Retina (tissue), 1 donor: ENCODE data around the gene LIAS.
"Not testable (repeated sequence)": the region's sequence is repeated elsewhere in the genome, so short reads cannot be mapped to it uniquely, and the experiment has no call there.

Experiments used
- DNase-seq: peaks from one replicate; pipeline ENCODE4 v3.0.0-alpha.2; 2016

Gene LIAS

GRCh38 chr4:39502019-39502663, 43.3 kb downstream of the LIAS start:
- DNase-seq, result no peak

DNA sequence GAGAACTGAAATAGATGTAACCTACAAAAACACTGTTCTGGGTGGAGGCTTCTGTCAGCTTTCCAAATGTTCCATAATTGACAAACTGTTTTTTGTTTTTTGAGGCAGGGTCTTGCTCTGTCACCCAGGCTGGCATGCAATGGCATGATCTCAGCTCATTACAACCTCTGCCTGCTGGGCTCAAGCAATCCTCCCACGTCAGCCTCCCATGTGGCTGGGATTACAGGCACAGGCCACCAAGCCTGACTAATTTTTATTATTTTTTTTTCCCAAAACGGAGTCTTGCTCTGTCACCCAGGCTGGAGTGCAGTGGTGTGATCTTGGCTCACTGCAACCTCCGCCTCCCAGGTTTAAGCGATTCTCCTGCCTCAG, 43.8 kb downstream of the LIAS start:
- DNase-seq, result not testable (repeated sequence)

- no peak for DNase-seq
Observed at GRCh38 chr4:39504538-39504937, 45.7 kb downstream of the LIAS start.

DNA sequence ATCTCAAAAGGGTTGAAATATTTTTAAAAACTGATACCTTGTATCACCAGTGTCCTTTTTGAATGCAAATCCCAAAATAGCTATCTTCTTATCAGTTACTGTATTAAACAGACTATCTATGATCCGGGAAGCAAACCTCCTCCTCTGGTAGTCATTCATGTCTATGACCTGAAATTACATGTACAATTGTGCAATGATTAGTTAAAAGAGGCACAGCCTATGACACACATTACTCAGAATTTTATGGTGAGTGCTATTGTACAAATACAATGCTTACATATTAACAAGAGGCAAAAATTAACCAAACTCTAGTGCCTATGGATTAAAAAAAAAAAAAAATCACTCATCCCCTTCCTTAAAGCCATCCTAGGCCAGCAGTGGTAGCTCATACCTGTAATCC, 46.7 kb downstream of the LIAS start:
- no peak for DNase-seq

DNA sequence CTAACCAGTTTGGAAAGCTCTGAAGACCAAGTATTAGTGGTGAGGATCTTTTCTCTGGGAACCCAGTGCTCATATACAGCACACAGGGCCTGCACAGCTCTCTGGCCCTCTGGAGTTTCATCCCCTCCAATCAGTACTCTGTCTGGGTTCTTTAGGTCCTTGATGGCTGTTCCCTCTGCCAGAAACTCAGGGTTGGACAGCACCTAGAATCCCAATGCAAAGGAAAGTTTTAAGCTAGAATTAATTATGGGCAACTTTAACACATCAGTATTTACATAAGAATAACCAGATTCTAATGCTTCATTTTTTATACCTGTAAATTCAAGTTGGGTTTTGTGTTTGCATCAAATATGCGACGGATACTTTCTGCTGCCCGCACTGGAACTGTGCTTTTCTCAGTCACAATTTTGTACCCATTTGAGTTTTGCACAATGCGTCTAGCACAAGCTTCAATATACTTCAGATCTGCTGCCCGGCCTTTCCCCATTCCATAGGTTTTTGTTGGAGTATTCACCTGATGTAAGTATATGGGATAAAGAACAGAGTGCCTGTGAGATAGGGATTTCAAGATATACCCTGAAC, 51.6 kb downstream of the LIAS start:
- no peak for DNase-seq

GRCh38 chr4:39514266-39514665, 55.4 kb downstream of the LIAS start:
- not testable (repeated sequence) for DNase-seq

- no peak for DNase-seq
Observed at GRCh38 chr4:39514888-39515401, 56.1 kb downstream of the LIAS start.

DNA sequence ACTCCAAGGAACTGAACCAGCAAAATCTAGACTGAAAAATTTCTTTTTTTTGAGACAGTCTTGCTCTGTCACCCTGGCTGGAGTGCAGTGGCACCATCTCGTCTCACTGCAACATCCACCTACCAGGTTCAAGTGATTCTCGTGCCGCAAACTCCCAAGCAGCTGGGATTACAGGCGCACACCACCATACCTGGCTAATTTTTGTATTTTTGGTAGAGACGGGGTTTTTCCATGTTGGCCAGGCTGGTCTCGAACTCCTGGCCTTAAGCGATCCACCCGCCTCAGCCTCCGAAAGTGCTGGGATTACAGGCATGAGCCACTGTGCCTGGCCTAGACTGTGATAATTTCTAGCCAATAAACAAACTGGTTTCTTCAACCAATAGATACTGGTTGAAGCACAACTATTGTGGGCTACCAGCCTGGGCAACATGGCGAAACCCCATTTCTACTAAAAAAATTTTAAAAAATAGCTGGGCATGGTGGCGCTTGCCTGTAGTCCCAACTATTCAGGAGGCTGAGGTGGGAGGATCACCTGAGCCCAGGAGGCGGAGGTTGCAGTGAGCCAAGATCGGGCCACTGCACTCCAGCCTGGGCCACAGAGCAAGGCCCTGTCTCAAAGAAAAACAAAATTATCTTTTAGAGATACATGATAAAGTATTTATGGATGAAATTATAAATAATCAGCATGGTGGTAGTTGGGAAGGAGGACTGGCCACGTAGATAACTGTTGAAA, 57.0 kb downstream of the LIAS start:
- DNase-seq, result not testable (repeated sequence)

GRCh38 chr4:39516407-39516966, 57.6 kb downstream of the LIAS start:
- no peak for DNase-seq

- no peak for DNase-seq
Observed at GRCh38 chr4:39518484-39518883, 59.6 kb downstream of the LIAS start.

- no peak for DNase-seq
Observed at GRCh38 chr4:39521253-39521919, 62.5 kb downstream of the LIAS start.

DNA sequence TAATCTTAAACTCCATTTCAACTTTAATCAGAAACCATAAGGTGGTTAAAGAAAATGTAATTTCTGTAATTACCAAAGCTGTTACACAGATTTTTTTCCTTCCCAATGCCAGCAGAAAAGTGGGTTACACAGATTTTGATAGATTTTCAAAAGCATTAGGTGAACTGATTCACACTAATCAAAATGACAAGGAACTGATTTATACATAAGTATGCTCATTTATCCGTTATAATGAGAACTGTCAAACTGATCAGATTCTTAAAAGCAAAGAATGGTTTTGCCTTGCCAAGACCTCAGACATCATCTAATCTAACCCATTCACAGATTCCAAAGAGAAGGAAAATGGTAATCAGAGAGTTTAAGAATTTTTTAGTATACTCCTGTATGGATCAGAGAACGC, 63.2 kb downstream of the LIAS start:
- no peak for DNase-seq

DNA sequence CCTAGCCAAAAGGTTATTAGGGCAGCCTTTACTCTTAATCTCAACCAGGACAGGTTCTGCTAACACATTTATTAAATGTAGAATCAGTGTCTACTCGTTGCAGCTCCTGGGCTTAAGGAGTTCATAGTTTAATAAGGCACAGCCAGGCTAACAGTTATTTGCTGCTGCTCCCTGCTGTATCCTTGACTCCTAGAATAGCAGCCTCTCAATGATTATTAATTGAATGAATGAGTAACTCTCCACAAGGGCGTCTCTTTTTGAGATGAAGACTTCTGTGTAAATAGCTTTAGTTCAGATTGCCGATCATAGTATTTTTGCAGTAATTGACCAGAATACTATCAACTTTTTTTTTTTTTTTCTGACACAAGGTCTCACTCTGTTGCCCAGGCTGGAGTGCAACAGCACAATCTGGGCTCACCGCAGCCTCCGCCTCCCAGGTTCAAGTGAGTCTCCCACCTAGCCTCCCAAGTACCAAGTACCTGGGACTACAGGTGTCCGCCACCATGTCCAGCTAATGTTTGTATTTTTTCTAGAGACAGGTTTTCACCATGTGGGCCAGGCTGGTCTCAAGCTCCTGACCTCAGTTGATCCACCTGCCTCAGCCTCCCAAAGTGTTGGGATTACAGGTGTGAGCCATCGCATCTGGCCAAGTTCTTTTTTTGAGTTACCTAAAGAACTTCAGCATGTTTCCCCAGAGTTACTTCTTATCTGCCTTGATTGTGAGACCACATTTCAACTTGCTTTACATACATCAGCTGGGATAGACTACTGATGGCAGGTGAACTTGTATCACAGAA, 65.5 kb downstream of the LIAS start:
- no peak for DNase-seq

DNA sequence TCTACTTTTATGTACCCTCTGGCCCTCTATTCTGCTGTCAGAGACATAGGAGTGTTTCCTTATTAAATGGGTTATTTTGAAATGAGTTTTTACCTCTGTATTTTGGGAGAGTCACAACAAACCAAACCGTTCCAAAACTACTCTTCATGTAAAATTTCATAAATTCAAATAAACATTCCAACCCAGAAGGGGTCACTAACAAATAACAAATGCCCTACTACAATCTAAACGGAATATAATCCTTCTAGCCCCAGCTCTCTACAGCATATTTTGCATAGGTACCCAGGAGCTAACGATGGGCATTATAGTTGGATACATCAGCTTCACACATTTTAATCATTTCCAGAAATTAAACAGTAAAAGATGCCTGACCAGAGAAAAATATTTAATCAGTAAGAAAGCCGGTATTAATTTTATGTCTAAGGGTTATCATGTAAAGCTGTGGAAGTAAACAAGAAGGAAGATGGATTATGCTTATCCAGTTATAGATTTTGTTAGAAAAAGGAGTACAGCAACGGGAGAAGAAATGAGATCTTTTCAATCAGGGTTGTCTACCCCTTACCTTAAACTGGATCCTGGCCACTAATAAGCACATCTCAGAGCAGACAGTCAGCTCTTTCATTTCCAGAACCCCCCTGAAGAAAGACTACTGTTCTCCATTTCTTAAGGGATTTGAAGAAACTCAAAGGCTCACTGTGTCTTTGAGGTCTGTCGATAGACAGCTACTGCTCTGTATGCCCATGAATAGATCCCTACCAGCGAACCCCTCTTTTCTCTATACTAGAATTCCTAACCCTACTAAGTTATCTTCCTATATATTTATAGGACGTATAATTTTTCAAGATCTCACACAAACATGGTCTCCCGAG, 67.2 kb downstream of the LIAS start:
- DNase-seq, result no peak

- DNase-seq, result no peak
Observed at GRCh38 chr4:39526765-39527295, 68.0 kb downstream of the LIAS start.

DNA sequence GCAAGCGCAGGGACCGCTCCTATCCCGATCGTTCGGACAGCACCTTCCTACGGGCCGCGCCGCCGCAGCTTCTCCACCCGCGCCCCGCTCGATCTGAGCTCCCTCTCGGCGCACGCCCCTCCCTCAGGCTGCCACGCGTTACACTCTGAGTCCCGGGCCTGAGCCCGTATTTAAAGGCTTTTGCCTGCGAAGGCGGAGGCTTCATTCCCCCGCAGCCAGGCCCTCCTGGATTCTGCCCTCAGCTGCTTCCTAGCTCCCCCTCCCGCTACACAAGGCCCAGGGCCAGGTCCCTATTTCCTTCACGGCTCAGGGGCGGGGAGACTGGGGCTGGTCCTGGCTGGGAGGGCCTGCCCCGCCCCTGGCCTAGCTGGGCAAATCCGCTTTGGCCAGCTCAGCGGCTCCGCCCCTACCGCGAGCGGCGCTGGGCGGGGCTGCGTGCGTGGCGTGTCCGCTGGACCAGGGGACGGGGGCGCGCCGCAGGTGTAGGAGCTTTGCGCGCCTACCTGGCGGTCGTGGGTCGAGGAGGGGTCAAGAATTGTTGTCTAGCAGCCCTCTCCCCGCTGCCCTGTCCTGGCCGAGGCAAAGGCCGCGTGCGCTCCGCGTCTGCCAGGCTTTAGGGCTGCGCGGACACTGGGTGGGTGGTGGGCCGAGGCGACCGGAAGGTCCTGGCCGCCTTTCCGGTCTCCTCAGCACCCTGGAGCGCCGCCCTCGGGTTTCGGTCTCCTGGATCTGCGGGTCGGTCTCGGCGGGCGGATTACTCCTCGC, 68.6 kb downstream of the LIAS start, which contains the start of gene UGDH:
UGDH (minus strand) TSS at position 144 of the 765 bp plus-strand sequence. CDS start 5,927 bp downstream, outside the sequence.
- peak; percentile 100 for DNase-seq

GRCh38 chr4:39528061-39528465, 69.2 kb downstream of the LIAS start:
- no peak for DNase-seq
